ENCODE measurements around the gene SLC2A8. TPM values are rescaled to one million over a fixed set of nuclear protein-coding genes. Genes with fewer than 3 reads are reported as not detected.

SLC2A8 gene
- total RNA-seq, 1 donor from 2014 or later = 36.0 TPM

GRCh38 chr9:127404631-127405030, 7.7 kb downstream of the SLC2A8 start:
- DNase-seq (ENCODE audit: low spot score in 2 of 2, unreplicated experiment in 2 of 2) = no peak
- Mint-ChIP-seq H3K4me1 (no peaks in the 10 kb centered on the region), H3K36me3 (peaks cover 5% of the 10 kb centered on the region), H3K9me3 (no peaks in the 10 kb centered on the region), H3K4me3 (no peak overlapping the region), H3K27ac (no peak overlapping the region), H3K27me3 (ENCODE audit: low read depth) (no peaks in the 10 kb centered on the region)
- no peak for TF ChIP-seq CTCF (IDR thresholded peaks at IDR 0.05; ENCODE audit: unreplicated experiment)

GRCh38 chr9:127405344-127406125, 8.6 kb downstream of the SLC2A8 start:
- no peaks in the 10 kb centered on the region for H3K27me3 Mint-ChIP-seq (ENCODE audit: low read depth)
- H3K27ac Mint-ChIP-seq = no peak overlapping the region
- DNase-seq (ENCODE audit: low spot score in 2 of 2, unreplicated experiment in 2 of 2) = no peak
- no peak for TF ChIP-seq CTCF (IDR thresholded peaks at IDR 0.05; ENCODE audit: unreplicated experiment)
- H3K4me1 Mint-ChIP-seq = no peaks in the 10 kb centered on the region
- no peak overlapping the region for H3K4me3 Mint-ChIP-seq
- H3K36me3 Mint-ChIP-seq = peaks cover 5% of the 10 kb centered on the region
- no peaks in the 10 kb centered on the region for H3K9me3 Mint-ChIP-seq

- Mint-ChIP-seq H3K36me3 (peaks cover 5% of the 10 kb centered on the region), H3K9me3 (no peaks in the 10 kb centered on the region), H3K4me1 (no peaks in the 10 kb centered on the region), H3K27ac (no peak overlapping the region), H3K27me3 (ENCODE audit: low read depth) (no peaks in the 10 kb centered on the region), H3K4me3 (no peak overlapping the region)
- no peak for TF ChIP-seq CTCF (IDR thresholded peaks at IDR 0.05; ENCODE audit: unreplicated experiment)
- no peak for DNase-seq (ENCODE audit: low spot score in 2 of 2, unreplicated experiment in 2 of 2)
These were observed 10.0 kb downstream of the SLC2A8 start for GRCh38 chr9:127406799-127407491.

- H3K27me3 Mint-ChIP-seq (ENCODE audit: low read depth) = no peaks in the 10 kb centered on the region
- no peaks in the 10 kb centered on the region for H3K9me3 Mint-ChIP-seq
- DNase-seq (ENCODE audit: low spot score in 2 of 2, unreplicated experiment in 2 of 2) = no peak
- peaks cover 5% of the 10 kb centered on the region for H3K36me3 Mint-ChIP-seq
- H3K27ac Mint-ChIP-seq = no peak overlapping the region
- TF ChIP-seq CTCF (IDR thresholded peaks at IDR 0.05; ENCODE audit: unreplicated experiment) = no peak
- H3K4me1 Mint-ChIP-seq = no peaks in the 10 kb centered on the region
- H3K4me3 Mint-ChIP-seq = no peak overlapping the region
These were observed 10.5 kb downstream of the SLC2A8 start for GRCh38 chr9:127407492-127407843.

GRCh38 chr9:127411122-127411521, 14.2 kb downstream of the SLC2A8 start:
- no peak for TF ChIP-seq CTCF (IDR thresholded peaks at IDR 0.05; ENCODE audit: unreplicated experiment)
- Mint-ChIP-seq H3K36me3 (peaks cover 13% of the 10 kb centered on the region), H3K4me1 (peaks cover 12% of the 10 kb centered on the region), H3K4me3 (no peak overlapping the region), H3K27me3 (ENCODE audit: low read depth) (no peaks in the 10 kb centered on the region), H3K27ac (no peak overlapping the region), H3K9me3 (no peaks in the 10 kb centered on the region)
- no peak for DNase-seq (ENCODE audit: low spot score in 2 of 2, unreplicated experiment in 2 of 2)

All from mesothelial cell of epicardium (in vitro differentiated cells).